Measurements from ENCODE around the gene TBCEL.
A peak's percentile ranks its signal among the peaks of the same experiment; 100 is the strongest.

TBCEL gene

DNA sequence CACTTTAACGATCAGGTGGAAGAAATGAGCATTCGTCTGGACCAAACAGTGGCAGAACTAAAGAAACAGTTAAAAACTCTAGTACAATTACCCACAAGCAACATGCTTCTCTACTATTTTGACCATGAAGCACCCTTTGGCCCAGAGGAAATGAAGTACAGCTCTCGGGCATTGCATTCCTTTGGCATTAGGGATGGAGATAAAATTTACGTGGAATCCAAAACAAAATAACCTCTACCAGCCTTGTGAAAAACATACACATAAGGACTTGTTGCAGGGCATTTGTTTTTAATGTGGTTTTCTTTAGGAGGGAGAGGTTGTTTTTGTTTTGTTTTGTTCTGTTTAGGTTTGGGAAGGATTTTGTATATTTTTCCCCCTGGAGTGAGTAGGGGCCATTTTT lies 63.0 kb downstream of the TBCEL start:
- Histone ChIP-seq H3K27ac (ENCODE audit: low read length) (no peak overlapping the region), H3K4me1 (ENCODE audit: low read length) (peaks cover 12% of the 10 kb centered on the region), H3K9ac (ENCODE audit: low read length) (no peak overlapping the region), H3K27me3 (ENCODE audit: low read depth, low read length) (no peaks in the 10 kb centered on the region), H4K20me1 (ENCODE audit: insufficient read depth, low read length) (no peaks in the 10 kb centered on the region), H3K9me3 (ENCODE audit: insufficient read depth, low read length) (no peaks in the 10 kb centered on the region), H3K79me2 (ENCODE audit: low read length) (no peaks in the 10 kb centered on the region), H3K4me2 (ENCODE audit: low read length) (no peak overlapping the region), H3K4me3 (ENCODE audit: low read length) (no peak overlapping the region), H2AFZ (ENCODE audit: low read depth, low read length) (no peak overlapping the region), H3K36me3 (replicated peaks; ENCODE audit: low read depth, low read length) (peaks cover 8% of the 10 kb centered on the region)
- TF ChIP-seq, protein P1, sequence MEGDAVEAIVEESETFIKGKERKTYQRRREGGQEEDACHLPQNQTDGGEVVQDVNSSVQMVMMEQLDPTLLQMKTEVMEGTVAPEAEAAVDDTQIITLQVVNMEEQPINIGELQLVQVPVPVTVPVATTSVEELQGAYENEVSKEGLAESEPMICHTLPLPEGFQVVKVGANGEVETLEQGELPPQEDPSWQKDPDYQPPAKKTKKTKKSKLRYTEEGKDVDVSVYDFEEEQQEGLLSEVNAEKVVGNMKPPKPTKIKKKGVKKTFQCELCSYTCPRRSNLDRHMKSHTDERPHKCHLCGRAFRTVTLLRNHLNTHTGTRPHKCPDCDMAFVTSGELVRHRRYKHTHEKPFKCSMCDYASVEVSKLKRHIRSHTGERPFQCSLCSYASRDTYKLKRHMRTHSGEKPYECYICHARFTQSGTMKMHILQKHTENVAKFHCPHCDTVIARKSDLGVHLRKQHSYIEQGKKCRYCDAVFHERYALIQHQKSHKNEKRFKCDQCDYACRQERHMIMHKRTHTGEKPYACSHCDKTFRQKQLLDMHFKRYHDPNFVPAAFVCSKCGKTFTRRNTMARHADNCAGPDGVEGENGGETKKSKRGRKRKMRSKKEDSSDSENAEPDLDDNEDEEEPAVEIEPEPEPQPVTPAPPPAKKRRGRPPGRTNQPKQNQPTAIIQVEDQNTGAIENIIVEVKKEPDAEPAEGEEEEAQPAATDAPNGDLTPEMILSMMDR (IDR thresholded peaks at IDR 0.05; ENCODE audit: low read depth, low read length) = no peak
- no peak for TF ChIP-seq EZH2phosphoT487 (IDR thresholded peaks at IDR 0.05; ENCODE audit: low read depth)

DNA sequence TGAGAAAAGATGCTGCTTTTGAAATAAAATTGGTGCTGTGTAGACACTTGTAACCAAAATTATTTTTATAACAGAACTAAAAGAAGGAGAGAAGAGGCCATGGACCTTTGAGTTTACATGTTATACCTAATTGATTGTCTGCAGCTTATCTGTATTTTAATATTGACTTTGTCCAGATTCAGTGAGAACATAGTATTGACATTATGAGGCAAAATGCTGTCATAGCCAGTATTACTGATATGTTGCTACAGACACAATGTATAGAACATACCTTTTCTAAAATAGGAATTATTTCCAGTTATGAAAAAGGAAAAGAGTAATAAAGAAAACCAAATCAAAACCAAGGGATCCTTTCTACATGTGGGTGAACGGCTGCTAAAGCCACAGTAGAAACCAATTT lies 65.7 kb downstream of the TBCEL start:
- no peaks in the 10 kb centered on the region for H3K79me2 ChIP-seq (ENCODE audit: low read length)
- H4K20me1 ChIP-seq (ENCODE audit: insufficient read depth, low read length) = no peaks in the 10 kb centered on the region
- H2AFZ ChIP-seq (ENCODE audit: low read depth, low read length) = no peak overlapping the region
- H3K9ac ChIP-seq (ENCODE audit: low read length) = no peak overlapping the region
- H3K27ac ChIP-seq (ENCODE audit: low read length) = no peak overlapping the region
- no peaks in the 10 kb centered on the region for H3K27me3 ChIP-seq (ENCODE audit: low read depth, low read length)
- H3K9me3 ChIP-seq (ENCODE audit: insufficient read depth, low read length) = no peaks in the 10 kb centered on the region
- H3K36me3 ChIP-seq (replicated peaks; ENCODE audit: low read depth, low read length) = peaks cover 8% of the 10 kb centered on the region
- no peak overlapping the region for H3K4me2 ChIP-seq (ENCODE audit: low read length)
- H3K4me1 ChIP-seq (ENCODE audit: low read length) = peaks cover 14% of the 10 kb centered on the region
- H3K4me3 ChIP-seq (ENCODE audit: low read length) = no peak overlapping the region
- TF ChIP-seq EZH2phosphoT487 (IDR thresholded peaks at IDR 0.05; ENCODE audit: low read depth) = no peak
- TF ChIP-seq, protein P1 (IDR thresholded peaks at IDR 0.05; ENCODE audit: low read depth, low read length) = no peak

DNA sequence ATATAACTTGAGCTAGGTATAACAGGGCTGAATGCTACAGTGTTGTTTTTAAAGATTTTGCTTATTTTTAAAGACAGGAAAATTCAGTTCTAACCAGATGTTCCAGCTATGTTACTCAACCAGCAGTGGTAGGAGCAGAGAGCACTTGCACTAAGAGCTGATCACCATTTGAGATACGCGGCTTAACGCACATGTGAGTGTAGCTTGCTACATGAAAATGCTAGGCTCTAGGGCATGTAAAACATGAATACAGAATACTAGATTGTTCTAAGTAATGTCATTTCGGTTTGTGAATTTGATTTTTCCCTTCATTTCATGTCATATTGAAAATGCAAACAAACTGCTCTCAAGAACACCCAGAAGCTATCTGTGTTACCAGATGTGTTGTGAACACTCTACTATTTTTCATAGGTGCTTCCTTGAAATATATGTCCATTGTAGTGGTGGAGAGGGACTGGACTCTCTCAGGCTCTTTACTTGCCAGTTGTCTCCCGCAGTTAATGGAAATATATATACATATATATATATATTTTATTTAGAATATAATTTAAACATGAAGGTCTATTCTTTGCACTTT lies 66.3 kb downstream of the TBCEL start:
- no peak for TF ChIP-seq EZH2phosphoT487 (IDR thresholded peaks at IDR 0.05; ENCODE audit: low read depth)
- TF ChIP-seq, protein P1 (IDR thresholded peaks at IDR 0.05; ENCODE audit: low read depth, low read length) = no peak
- peaks cover 8% of the 10 kb centered on the region for H3K36me3 ChIP-seq (replicated peaks; ENCODE audit: low read depth, low read length)

DNA sequence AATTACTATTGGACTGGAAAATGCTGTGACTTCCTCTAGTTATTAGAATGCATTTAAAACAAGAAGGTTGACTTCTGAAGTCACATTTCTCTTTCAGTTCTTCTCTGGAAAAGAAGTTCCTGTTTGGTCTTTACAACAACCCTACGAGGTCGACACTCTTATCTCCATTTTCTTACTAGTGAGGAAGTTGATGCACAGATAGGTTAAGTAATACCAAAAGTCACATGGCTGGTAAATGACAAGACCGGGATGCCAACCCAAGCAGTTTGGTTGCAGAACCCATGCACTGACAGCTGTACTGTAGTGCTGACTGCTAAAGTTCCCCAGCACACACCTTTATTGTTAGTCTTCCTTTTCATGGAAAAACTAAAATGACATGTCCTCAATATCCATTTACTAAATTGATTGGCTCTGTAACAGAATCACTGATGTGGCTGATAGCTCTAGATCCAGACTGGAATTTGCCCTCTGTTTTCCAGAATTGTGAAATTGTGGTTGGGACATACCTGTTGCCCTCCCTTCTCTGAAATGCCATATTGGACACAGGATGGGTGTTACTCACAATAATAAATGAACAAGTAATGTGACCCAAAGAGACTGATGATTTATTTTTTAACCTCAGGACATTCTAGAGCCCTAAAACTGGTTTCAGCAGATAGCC lies 67.7 kb downstream of the TBCEL start:
- TF ChIP-seq, protein P1 (IDR thresholded peaks at IDR 0.05; ENCODE audit: low read depth, low read length) = no peak
- no peak for TF ChIP-seq EZH2phosphoT487 (IDR thresholded peaks at IDR 0.05; ENCODE audit: low read depth)
- Histone ChIP-seq H3K4me3 (ENCODE audit: low read length) (peak overlapping the region; percentile 2), H3K79me2 (ENCODE audit: low read length) (no peaks in the 10 kb centered on the region), H4K20me1 (ENCODE audit: insufficient read depth, low read length) (no peaks in the 10 kb centered on the region), H3K9ac (ENCODE audit: low read length) (no peak overlapping the region), H3K36me3 (replicated peaks; ENCODE audit: low read depth, low read length) (peaks cover 8% of the 10 kb centered on the region), H3K4me1 (ENCODE audit: low read length) (peaks cover 14% of the 10 kb centered on the region), H3K4me2 (ENCODE audit: low read length) (peak overlapping the region; percentile 51), H3K9me3 (ENCODE audit: insufficient read depth, low read length) (no peaks in the 10 kb centered on the region), H3K27me3 (ENCODE audit: low read depth, low read length) (no peaks in the 10 kb centered on the region), H2AFZ (ENCODE audit: low read depth, low read length) (no peak overlapping the region), H3K27ac (ENCODE audit: low read length) (peak overlapping the region; percentile 54)

More for the DNA sequence above, 66.3 kb downstream of the TBCEL start:
- Histone ChIP-seq H3K4me3 (ENCODE audit: low read length) (no peak overlapping the region), H3K9me3 (ENCODE audit: insufficient read depth, low read length) (no peaks in the 10 kb centered on the region), H3K9ac (ENCODE audit: low read length) (no peak overlapping the region), H3K4me1 (ENCODE audit: low read length) (peaks cover 14% of the 10 kb centered on the region), H2AFZ (ENCODE audit: low read depth, low read length) (no peak overlapping the region), H3K4me2 (ENCODE audit: low read length) (no peak overlapping the region), H3K79me2 (ENCODE audit: low read length) (no peaks in the 10 kb centered on the region), H3K27me3 (ENCODE audit: low read depth, low read length) (no peaks in the 10 kb centered on the region), H3K27ac (ENCODE audit: low read length) (no peak overlapping the region), H4K20me1 (ENCODE audit: insufficient read depth, low read length) (no peaks in the 10 kb centered on the region)

Data from OCI-LY3 (cell line).